Activated CD4-positive, alpha-beta T cell treated with anti-CD3 and anti-CD28 coated beads, Interleukin-2, Interleukin-4, amounts not matched to agents 100 ng/mL and 50 ng/mL, durations not matched to agents 16 hours and 8 hours (primary cell): ENCODE measurements around the gene EGFLAM.

Experiments used
- DNase-seq: peaks from one replicate; pipeline ENCODE4 v3.0.0-alpha.2; 2020; ENCODE audit warnings: low spot score

Gene EGFLAM

DNA sequence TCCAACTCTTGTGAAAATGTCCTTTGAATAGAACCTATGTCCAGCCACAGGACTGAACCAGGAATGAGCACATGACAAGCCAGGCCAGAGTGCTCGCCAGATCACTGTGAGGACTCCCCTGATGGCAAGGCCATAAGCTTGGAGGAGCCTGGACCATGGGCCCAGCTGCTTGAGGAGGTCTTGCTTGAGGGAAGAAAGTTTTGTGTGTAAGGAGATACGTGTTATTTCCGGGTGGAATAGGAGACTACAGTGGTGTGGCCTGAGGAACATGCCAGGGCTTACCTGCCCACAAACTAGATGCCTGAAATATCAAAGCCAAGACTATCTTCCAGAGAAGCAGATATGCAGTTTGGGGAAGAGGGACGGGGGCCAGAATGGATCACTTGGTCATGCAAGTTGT lies 213.3 kb downstream of the EGFLAM start:
- no peak for DNase-seq

DNA sequence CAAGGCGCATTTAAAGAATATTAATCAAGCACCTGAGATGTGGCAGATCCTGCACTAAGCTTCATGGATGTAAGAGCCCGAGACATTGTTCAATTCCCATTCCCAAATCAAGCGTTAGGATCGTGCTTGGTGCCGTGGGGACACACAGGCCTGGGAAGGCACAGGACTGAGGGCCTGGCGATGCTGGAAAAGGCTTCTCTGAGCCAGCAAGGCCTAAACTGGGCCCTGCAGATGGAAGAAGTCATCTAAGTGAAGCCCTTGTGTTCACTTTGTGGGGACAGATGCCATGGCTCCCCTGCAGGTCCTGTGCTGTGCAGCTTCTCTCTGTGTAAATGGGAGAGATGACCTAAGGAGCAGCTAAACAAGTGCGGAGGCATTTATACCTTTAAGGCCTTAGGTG lies 214.2 kb downstream of the EGFLAM start:
- no peak for DNase-seq

DNA sequence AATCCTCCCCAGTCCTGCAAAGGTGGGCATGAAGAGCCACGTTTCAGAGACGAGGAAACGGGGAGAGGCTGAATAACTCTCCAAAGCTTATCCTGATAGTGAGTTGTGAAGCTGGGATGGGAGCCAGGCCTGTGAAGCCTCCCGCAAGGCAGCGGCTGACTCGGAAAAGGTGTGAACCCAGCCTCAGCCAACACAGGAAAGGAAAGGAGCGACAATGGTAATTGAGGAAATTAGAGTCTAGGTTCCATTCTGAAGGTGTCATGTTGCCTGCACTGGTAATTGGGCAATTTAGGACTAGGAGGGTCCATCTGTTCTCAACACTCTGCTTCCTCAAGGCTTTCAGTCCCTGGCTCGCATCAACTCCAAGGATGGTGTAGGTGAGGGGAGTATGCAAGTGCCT lies 214.6 kb downstream of the EGFLAM start:
- DNase-seq, result no peak

DNA sequence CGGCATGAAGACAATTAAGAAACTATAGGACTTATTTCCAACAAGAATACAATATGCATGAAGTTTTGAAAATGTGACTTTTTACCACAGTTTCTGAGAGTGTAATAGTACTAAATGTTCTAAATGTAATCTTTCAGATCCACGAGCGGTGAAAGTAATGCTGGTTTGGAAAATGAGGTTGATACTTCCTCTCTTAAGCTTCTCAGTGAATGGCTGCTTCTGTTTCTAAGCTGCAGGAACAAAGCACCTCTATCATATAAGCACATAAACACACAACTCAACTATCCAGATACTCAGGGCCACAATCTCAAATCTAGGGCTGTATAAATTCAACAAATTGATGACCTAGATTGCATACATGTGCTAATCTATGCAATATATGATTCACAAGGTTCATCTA lies 219.8 kb downstream of the EGFLAM start:
- no peak for DNase-seq

DNA sequence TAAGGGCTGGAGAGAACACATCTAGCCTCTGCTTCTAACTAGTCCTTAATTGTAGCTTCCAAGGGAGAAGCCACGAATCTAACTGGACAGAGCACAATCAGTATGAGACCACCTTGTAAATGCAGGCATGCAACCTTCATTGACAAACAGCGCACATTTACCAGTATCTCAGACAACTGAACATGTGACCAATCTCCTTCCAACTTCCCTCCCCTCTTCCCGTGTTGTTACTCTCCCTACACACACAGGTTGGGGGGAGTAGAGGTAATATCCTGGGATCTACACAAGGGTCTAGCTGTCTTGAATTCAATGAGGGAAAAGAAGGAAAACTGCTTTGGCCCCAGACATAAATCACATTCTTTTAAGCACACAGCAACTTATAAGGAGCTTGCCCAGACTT lies 220.5 kb downstream of the EGFLAM start:
- DNase-seq, result no peak

DNA sequence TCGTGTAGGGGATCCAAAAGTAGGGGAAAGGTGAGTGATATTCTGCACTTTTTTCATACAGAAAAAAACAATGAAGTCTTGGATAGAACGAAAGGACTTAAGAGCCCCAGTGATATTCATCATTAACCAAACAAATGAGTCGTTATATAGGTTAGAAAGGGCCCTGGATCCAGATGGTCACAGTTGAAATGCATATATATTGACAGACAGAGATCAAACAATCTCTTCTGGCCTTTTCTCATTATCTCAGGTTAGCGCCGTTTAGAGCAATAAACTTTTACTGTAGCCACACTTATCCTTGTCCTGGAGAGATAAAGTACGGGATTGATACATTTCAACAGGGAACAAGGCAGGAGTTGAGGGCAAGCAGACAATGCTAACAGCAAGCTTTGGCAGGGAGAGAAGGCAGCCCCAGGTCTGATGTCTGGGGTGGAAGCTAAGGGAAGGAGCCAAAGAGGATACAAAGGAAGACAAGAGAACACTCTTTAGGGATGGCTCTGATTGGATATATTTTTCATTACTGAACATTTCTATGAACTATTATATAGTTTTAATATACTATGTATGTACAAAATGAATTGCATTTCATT lies 221.1 kb downstream of the EGFLAM start:
- no peak for DNase-seq

DNA sequence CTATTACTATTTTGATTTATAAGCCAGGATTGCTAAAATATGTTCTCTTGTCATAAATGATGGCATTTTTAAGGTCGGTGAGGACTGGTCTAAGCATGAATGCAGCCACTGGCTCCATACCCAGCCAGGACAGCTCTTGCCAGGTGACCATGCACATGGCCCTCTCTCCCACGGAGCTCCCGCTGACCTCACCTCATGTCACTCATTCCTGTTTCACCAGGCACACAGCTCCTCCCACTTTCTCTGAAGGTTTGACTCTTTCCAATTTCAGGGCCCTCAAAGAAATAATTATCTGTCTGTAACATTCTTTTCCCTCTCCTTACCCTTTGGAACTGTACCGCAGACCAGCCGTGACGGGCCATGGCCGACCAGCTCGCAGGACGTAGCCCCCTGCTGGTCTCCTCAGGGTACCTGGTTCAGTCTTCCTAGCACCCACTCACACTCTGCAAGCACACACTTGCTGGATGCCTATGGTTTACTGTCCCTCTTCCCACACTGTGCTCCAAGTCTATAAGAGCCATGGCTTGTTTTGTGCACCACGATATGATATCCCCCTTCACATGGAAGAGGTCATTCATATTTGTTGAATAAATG lies 225.5 kb downstream of the EGFLAM start:
- DNase-seq, result no peak

DNA sequence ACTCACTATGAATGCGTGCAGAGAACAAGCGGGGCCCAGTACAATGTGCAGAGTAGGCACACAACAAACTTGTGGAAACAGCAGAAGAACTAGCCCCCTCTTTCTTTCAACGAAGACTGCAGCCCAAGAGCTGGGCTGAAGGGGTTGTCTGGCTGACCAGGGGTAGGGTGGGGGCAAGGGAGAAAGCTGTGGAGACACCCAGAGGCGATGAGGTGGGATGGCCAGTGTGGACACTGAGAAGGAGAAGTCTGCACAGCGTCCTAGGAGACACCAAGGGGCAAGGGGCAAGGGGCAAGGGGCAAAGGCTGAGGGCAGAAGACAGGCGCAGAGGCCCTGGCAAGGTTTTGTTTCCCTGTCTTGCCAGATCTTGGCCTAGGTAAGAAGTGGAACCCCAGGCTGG lies 235.8 kb downstream of the EGFLAM start:
- DNase-seq, result no peak

DNA sequence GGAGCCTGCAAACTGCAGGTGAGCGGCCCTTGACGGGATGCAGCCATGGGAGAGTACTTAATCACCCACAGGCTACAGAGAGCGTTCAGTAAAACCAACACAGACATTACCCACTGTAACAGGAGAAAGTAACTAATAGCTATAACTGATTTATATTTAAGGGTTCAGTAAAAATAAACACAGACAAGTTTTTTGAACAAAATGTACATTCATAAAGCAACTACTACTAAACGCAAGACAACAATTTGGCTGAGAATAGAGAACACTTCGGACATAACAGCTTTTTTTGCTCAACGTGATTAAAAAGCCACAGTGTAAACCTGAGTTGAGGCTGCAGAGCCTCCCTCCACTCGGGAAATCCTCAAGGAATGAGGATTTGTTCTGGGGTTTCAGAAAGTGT lies 236.4 kb downstream of the EGFLAM start:
- DNase-seq, result no peak

DNA sequence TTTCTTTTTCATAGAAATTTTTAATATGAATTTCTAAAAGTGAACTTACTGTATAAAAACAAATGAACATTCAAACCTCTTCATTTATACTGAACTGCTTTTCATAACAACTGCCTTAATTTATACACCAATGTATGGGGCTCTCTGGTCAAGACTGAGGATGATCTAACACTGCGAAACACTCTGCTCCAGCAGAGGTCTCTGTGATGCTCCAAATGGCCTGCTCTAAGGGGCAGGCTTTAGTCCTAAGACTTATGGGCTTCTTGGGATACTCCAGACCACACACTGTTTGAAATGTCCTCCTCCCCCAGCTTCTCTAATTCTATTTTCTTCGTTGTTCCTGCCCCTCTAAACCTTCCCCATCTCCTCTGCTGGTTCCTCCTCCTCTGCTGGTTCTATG lies 239.6 kb downstream of the EGFLAM start:
- DNase-seq, result no peak

DNA sequence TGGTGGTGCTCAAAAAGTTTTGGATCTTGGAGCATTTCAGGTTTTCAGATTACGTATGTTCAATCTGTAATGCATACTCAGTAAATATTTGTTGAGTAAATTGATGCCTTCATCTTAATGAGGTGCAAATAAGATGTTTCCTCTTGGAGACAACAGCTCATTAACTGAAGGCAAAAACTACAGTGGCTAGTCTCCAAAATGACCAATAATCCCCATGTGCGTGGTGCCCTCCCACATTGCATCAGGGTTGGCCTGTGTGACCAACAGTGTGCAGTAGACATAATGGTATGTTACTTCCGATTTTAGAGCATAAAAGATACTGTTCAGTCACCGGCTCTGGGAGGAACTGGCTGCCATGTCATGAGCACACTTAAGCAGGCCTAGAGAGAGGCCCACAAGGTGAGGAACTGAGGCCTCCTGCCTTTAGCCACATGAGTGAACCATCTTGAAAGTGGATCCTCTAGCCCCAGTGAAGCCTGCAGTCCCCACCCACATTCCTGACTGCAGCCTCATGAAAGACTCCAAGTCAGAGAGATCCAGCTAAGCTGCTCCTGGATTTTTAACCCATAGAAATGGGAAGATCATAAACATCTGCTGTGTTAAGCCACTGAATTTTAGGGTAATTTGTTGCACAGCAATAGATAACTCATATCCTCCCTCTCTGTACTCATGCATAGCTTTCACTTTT lies 242.4 kb downstream of the EGFLAM start:
- DNase-seq, result no peak

DNA sequence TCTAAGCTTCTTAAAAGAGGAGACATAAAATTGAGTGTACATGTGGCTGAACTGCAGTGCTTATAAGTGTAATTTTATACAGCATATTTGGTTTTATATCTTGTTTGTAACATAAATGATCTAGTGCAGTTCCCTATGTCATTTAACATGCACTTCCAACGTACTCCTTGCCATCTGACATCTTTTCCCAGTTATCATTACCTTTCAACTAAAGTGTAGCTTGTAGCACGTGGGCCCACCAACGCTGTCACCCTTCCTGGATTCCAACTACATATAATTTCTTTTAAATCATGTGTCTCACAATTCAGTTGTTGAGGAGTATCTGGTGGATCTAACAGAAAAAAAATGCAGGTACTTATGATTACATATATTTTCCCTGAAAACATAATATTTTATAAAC lies 247.9 kb downstream of the EGFLAM start:
- DNase-seq, result no peak

DNA sequence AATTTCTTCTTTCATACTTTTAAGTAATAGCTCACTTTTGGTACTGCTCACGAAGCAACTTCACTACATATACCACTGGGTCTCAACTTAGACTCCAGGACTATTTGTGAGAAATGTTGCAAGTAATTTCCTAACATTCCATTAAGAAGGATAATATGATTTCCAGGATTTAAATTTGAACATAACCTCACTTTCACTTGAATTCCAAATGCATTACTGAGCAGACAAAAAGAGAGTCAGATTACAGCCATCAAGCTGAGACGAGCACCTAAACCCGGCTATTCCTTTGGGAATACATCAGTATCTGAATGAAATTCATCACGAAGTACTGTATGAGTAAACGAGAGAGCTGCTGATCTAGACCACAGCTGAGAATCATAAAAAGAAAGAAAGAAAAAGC lies 250.8 kb downstream of the EGFLAM start:
- DNase-seq, result no peak
